B cell (primary cell): Measurements from ENCODE around the gene PPP6R3. TPM values are rescaled to one million over a fixed set of nuclear protein-coding genes. Genes with fewer than 3 reads are reported as not detected.
"Not testable (repeated sequence)": the region's sequence is repeated elsewhere in the genome, so short reads cannot be mapped to it uniquely, and the experiment has no call there.

ENCODE experiments used
- ATAC-seq: fragments of 200-7000 bp; cut with Tn5 transposase; one replicate; pipeline ENCODE4 v1.10.0; 2021; ENCODE audit warnings: low read depth, mild to moderate bottlenecking, moderate number of reproducible peaks, moderate library complexity
- CTCF ChIA-PET: fragments of 350-600 bp; sonication (Branson Sonifier 250); formaldehyde crosslinking; loops from one replicate; lab custom pipeline; 2021; ENCODE audit warnings: antibody characterized with exemption, inconsistent platforms; lab: Charles Lee
- POLR2A ChIA-PET: fragments of 350-600 bp; sonication (Branson Sonifier 250); formaldehyde crosslinking; loops from one replicate; lab custom pipeline; 2021; ENCODE audit warnings: antibody characterized with exemption; lab: Charles Lee
- DNase-seq: peaks from one replicate; pipeline ENCODE4 v3.0.0; 2013
- H2AFZ ChIP-seq: 2 replicates; pipeline ENCODE4 v1.6.1; 2012; ENCODE audit warnings: mild to moderate bottlenecking, low read depth, low read length; ENCODE audit not compliant: insufficient read depth, poor library complexity, severe bottlenecking
- H3K27ac ChIP-seq, 2 donors: 1 replicate in 1 of 2; 2 replicates in 1 of 2; pipeline ENCODE4 v1.5.1; 2012 to 2013; ENCODE audit warnings: low read length in 2 of 2, mild to moderate bottlenecking in 2 of 2, moderate library complexity in 1 of 2
- H3K27me3 ChIP-seq, 4 experiments: fragments of 200-600 bp in 1 of 4; sonication (generic) in 1 of 4; replicated peaks in 1 of 4; 1 replicate in 2 of 4; 2 replicates in 2 of 4; pipeline versions ENCODE4 v1.6.1 to v1.7.0; 2013 to 2016; ENCODE audit warnings: low read length in 3 of 4, mild to moderate bottlenecking in 2 of 4, mixed read lengths in 1 of 4, moderate library complexity in 1 of 4; ENCODE audit not compliant: insufficient read depth in 4 of 4, control insufficient read depth in 3 of 4; ENCODE audit errors: control extremely low read depth in 1 of 4
- H3K36me3 ChIP-seq, 2 experiments: replicated peaks in 1 of 2; 1 replicate in 1 of 2; 2 replicates in 1 of 2; pipeline versions ENCODE4 v1.6.1 to v1.7.1; 2013; ENCODE audit warnings: low read length in 1 of 2; ENCODE audit not compliant: insufficient read depth in 2 of 2, control insufficient read depth in 1 of 2; ENCODE audit errors: control extremely low read depth in 1 of 2, extremely low read depth in 1 of 2
- H3K4me1 ChIP-seq, 2 donors: fragments of 200-600 bp in 1 of 2; sonication (generic) in 1 of 2; 1 replicate in 1 of 2; 2 replicates in 1 of 2; pipeline versions ENCODE4 v1.5.1 to v1.6.1; 2013 to 2017; ENCODE audit warnings: low read length in 2 of 2; ENCODE audit not compliant: control insufficient read depth in 2 of 2, insufficient read depth in 2 of 2
- H3K4me2 ChIP-seq: replicated peaks from 2 replicates; pipeline ENCODE3; 2012; ENCODE audit warnings: mild to moderate bottlenecking, low read depth, low read length; ENCODE audit not compliant: poor library complexity, severe bottlenecking
- H3K4me3 ChIP-seq, 5 experiments: fragments of 200-600 bp in 1 of 5; sonication (generic) in 1 of 5; 1 replicate in 3 of 5; 2 replicates in 2 of 5; pipeline versions ENCODE4 v1.5.1 to v1.7.0; 2011 to 2016; ENCODE audit warnings: low read length in 4 of 5, mild to moderate bottlenecking in 4 of 5, low read depth in 2 of 5, control low read depth in 1 of 5, moderate library complexity in 1 of 5; ENCODE audit not compliant: insufficient read depth in 1 of 5; ENCODE audit errors: control extremely low read depth in 1 of 5, extremely low read depth in 1 of 5
- H3K79me2 ChIP-seq: fragments of 200-600 bp; sonication (generic); one replicate; pipeline ENCODE4 v1.6.0; 2016; ENCODE audit warnings: low read length; ENCODE audit not compliant: control insufficient read depth, insufficient read depth
- H3K9ac ChIP-seq: fragments of 200-600 bp; sonication (generic); 2 replicates; pipeline ENCODE4 v1.6.1; 2017; ENCODE audit warnings: mild to moderate bottlenecking, low read length, moderate library complexity
- H3K9me3 ChIP-seq, 3 donors: one replicate each; pipeline versions ENCODE4 v1.6.1 to v1.7.1; 2013; ENCODE audit warnings: low read length in 2 of 3; ENCODE audit not compliant: control insufficient read depth in 2 of 3, insufficient read depth in 1 of 3; ENCODE audit errors: control extremely low read depth in 1 of 3
- H4K20me1 ChIP-seq: 2 replicates; pipeline ENCODE4 v1.6.0; 2012; ENCODE audit warnings: mild to moderate bottlenecking, low read length; ENCODE audit not compliant: insufficient read depth, control insufficient read depth, poor library complexity, severe bottlenecking
- H3K27ac Mint-ChIP-seq: one replicate; pipeline ENCODE4 v1.8.0; 2021; ENCODE audit warnings: mixed read lengths
- H3K27me3 Mint-ChIP-seq: one replicate; pipeline ENCODE4 v1.8.0; 2021; ENCODE audit warnings: mixed read lengths
- H3K4me1 Mint-ChIP-seq: one replicate; pipeline ENCODE4 v1.8.0; 2021; ENCODE audit warnings: mixed read lengths
- H3K4me3 Mint-ChIP-seq: one replicate; pipeline ENCODE4 v1.8.0; 2021; ENCODE audit warnings: mixed read lengths
- H3K9me3 Mint-ChIP-seq: one replicate; pipeline ENCODE4 v1.8.0; 2022; ENCODE audit warnings: mixed read lengths; ENCODE audit not compliant: insufficient read depth
- CTCF ChIP-seq: fragments of 200-600 bp; IDR thresholded peaks from one replicate; pipeline ENCODE4 v1.8.0; 2022; ENCODE audit warnings: antibody characterized with exemption, mild to moderate bottlenecking
- EZH2 ChIP-seq: IDR thresholded peaks from 2 replicates; pipeline ENCODE4 v1.6.1; 2012; ENCODE audit warnings: borderline replicate concordance, low read depth, mild to moderate bottlenecking, moderate library complexity, low read length; ENCODE audit not compliant: insufficient read depth, poor library complexity, severe bottlenecking
- WGBS: methylation state at CpG from one replicate; pipeline ENCODE4 v1.1.5; 2013; ENCODE audit warnings: missing lambda C conversion rate; ENCODE audit not compliant: insufficient coverage; 5-methylcytosine and 5-hydroxymethylcytosine counted together
- intact Hi-C: fragments of 100-400 bp; cut with micrococcal nuclease; formaldehyde crosslinking; loops from one replicate; pipeline ENCODE4 v1.10.0; 2022
- polyA plus RNA-seq: library from polyadenylated mRNA; depleted of rRNA; stranded (reverse); fragments of >200 nt; gene quantifications from 2 replicates; pipeline ENCODE4 v1.2.3, GENCODE V29; 2012
- total RNA-seq, 2 donors: library from RNA; stranded (reverse); fragments of 120-200 nt in 1 of 2; gene quantifications; 1 replicate in 1 of 2; 2 replicates in 1 of 2; pipeline versions ENCODE4 v1.2.3 to v1.2.4, GENCODE V29; 2013 to 2022

Gene PPP6R3
- total and polyA plus RNA-seq, 2 donors (not counting 1 experiment from before 2014, with no cell fraction given): 48.5 to 159 TPM

GRCh38 chr11:68617925-68618809 is 157.6 kb downstream of the PPP6R3 start:
- Histone ChIP-seq H3K9me3 (peaks cover 0 to 1% (median 0%) of the 10 kb centered on the region in 3 donors), H3K79me2 (no peaks in the 10 kb centered on the region), H3K27ac (no peak overlapping the region), H3K4me2 (no peak overlapping the region), H3K9ac (no peak overlapping the region), H4K20me1 (no peaks in the 10 kb centered on the region), H3K4me3 (no peak overlapping the region), H3K27me3 (no peaks in the 10 kb centered on the region), H2AFZ (no peak overlapping the region), H3K4me1 (no peaks in the 10 kb centered on the region), H3K36me3 (peaks cover 1 to 18% of the 10 kb centered on the region in 2 experiments)
- intact Hi-C loops: loop anchor here (10.0 kb wide), 1 partner anchor 227 kb away; the partner anchor contains the start of gene CPT1A
- Mint-ChIP-seq H3K4me3 (no peak overlapping the region), H3K27me3 (peaks cover 3% of the 10 kb centered on the region), H3K4me1 (no peaks in the 10 kb centered on the region), H3K27ac (no peak overlapping the region), H3K9me3 (no peaks in the 10 kb centered on the region)
- ATAC-seq: no peak
- no peak for DNase-seq
- TF ChIP-seq EZH2: no peak
- TF ChIP-seq CTCF: no peak
- ChIA-PET POLR2A (no interaction called here), CTCF (no interaction called here)
- WGBS: 98% methylated on average over 16 of the region's 23 CpGs

- no peak for DNase-seq
- intact Hi-C loops: no loop called here
- H3K27ac ChIP-seq: no peak overlapping the region
- no peaks in the 10 kb centered on the region for H4K20me1 ChIP-seq
- H3K9ac ChIP-seq: no peak overlapping the region
- no peak overlapping the region for H3K4me3 ChIP-seq
- no peak for ATAC-seq
- POLR2A ChIA-PET: no interaction called here
- peaks cover 9% of the 10 kb centered on the region for H3K27me3 Mint-ChIP-seq
- no peak overlapping the region for H2AFZ ChIP-seq
- no peak overlapping the region for H3K4me2 ChIP-seq
- TF ChIP-seq EZH2 (no peak), CTCF (no peak)
- no CpG with 5 or more reads among the region's 2 CpGs for WGBS
- no peaks in the 10 kb centered on the region for H3K9me3 Mint-ChIP-seq
- H3K27me3 ChIP-seq: no peaks in the 10 kb centered on the region
- CTCF ChIA-PET: no interaction called here
- no peak overlapping the region for H3K4me3 Mint-ChIP-seq
- H3K4me1 Mint-ChIP-seq: no peaks in the 10 kb centered on the region
- no peaks in the 10 kb centered on the region for H3K79me2 ChIP-seq
- no peak overlapping the region for H3K27ac Mint-ChIP-seq
- no peaks in the 10 kb centered on the region for H3K4me1 ChIP-seq
- H3K36me3 ChIP-seq: no peaks in the 10 kb centered on the region
- peaks cover 0 to 1% (median 0%) of the 10 kb centered on the region in 3 donors for H3K9me3 ChIP-seq
Measured at GRCh38 chr11:68621826-68622225, 161.3 kb downstream of the PPP6R3 start.

- H3K4me3 ChIP-seq, DNase-seq, H2AFZ ChIP-seq, H3K27me3 Mint-ChIP-seq, H3K4me1 Mint-ChIP-seq, ATAC-seq, H4K20me1 ChIP-seq, H3K27ac ChIP-seq, H3K4me3 Mint-ChIP-seq, H3K27ac Mint-ChIP-seq, H3K27me3 ChIP-seq, H3K4me2 ChIP-seq, CTCF ChIA-PET, POLR2A ChIA-PET, H3K79me2 ChIP-seq, H3K9me3 Mint-ChIP-seq, H3K4me1 ChIP-seq, H3K9me3 ChIP-seq, H3K9ac ChIP-seq, H3K36me3 ChIP-seq, intact Hi-C loops: not testable (repeated sequence)
- WGBS: 78% methylated on average over 9 of the region's 9 CpGs
Measured at GRCh38 chr11:68623706-68624105, 163.2 kb downstream of the PPP6R3 start.
